ENCODE data around the gene AFP.

AFP gene

GRCh38 chr4:73421708-73422457 is 14.1 kb upstream of the AFP start:
- TF ChIP-seq BHLHE40 (IDR thresholded peaks at IDR 0.05; ENCODE audit: borderline replicate concordance) (no peak), FOXA1 (IDR thresholded peaks at IDR 0.05) (no peak), HDGF (IDR thresholded peaks at IDR 0.05; ENCODE audit: borderline replicate concordance) (no peak), CTBP1 (IDR thresholded peaks at IDR 0.05; ENCODE audit: borderline replicate concordance) (no peak), PKNOX1 (IDR thresholded peaks at IDR 0.05) (no peak), ARNT (IDR thresholded peaks at IDR 0.05) (no peak), FOXM1 (IDR thresholded peaks at IDR 0.05; ENCODE audit: borderline replicate concordance) (no peak), LEF1 (IDR thresholded peaks at IDR 0.05; ENCODE audit: borderline replicate concordance) (no peak), SUZ12 (IDR thresholded peaks at IDR 0.05) (no peak)
- POLR2A ChIA-PET: no interaction called here
- CTCF ChIA-PET: no interaction called here
- DNase-seq (ENCODE audit: extremely low spot score): no peak

GRCh38 chr4:73422458-73422752 is 13.6 kb upstream of the AFP start:
- POLR2A ChIA-PET: no interaction called here
- DNase-seq (ENCODE audit: extremely low spot score): no peak
- no peak for TF ChIP-seq ARNT (IDR thresholded peaks at IDR 0.05)
- TF ChIP-seq FOXM1 (IDR thresholded peaks at IDR 0.05; ENCODE audit: borderline replicate concordance): no peak
- no peak for TF ChIP-seq NFRKB (IDR thresholded peaks at IDR 0.05)
- TF ChIP-seq L3MBTL2 (conservative IDR thresholded peaks at IDR 0.05): no peak
- no peak for TF ChIP-seq SUZ12 (IDR thresholded peaks at IDR 0.05)
- TF ChIP-seq ELF4 (IDR thresholded peaks at IDR 0.05): no peak
- TF ChIP-seq SP1 (IDR thresholded peaks at IDR 0.05): no peak
- no peak for TF ChIP-seq CTBP1 (IDR thresholded peaks at IDR 0.05; ENCODE audit: borderline replicate concordance)
- no peak for TF ChIP-seq FOXK2 (IDR thresholded peaks at IDR 0.05)
- TF ChIP-seq BHLHE40 (IDR thresholded peaks at IDR 0.05; ENCODE audit: borderline replicate concordance): no peak
- no peak for TF ChIP-seq PKNOX1 (IDR thresholded peaks at IDR 0.05)
- no peak for TF ChIP-seq TARDBP (IDR thresholded peaks at IDR 0.05)
- no peak for TF ChIP-seq HDGF (IDR thresholded peaks at IDR 0.05; ENCODE audit: borderline replicate concordance)
- CTCF ChIA-PET: no interaction called here

GRCh38 chr4:73423184-73423583 is 12.8 kb upstream of the AFP start:
- DNase-seq (ENCODE audit: extremely low spot score): no peak
- ChIA-PET CTCF (no interaction called here), POLR2A (no interaction called here)
- TF ChIP-seq SP1 (IDR thresholded peaks at IDR 0.05): no peak
- no peak for TF ChIP-seq PKNOX1 (IDR thresholded peaks at IDR 0.05)
- no peak for TF ChIP-seq ZNF384 (IDR thresholded peaks at IDR 0.05)
- TF ChIP-seq CTBP1 (IDR thresholded peaks at IDR 0.05; ENCODE audit: borderline replicate concordance): no peak
- no peak for TF ChIP-seq ELF4 (IDR thresholded peaks at IDR 0.05)
- TF ChIP-seq ARNT (IDR thresholded peaks at IDR 0.05): no peak
- TF ChIP-seq SUZ12 (IDR thresholded peaks at IDR 0.05): no peak

GRCh38 chr4:73426666-73427065 is 9.4 kb upstream of the AFP start:
- POLR2A ChIA-PET: no interaction called here
- no peak for DNase-seq (ENCODE audit: extremely low spot score)
- CTCF ChIA-PET: no interaction called here
- no peak for TF ChIP-seq L3MBTL2 (conservative IDR thresholded peaks at IDR 0.05)
- TF ChIP-seq ELF4 (IDR thresholded peaks at IDR 0.05): no peak
- no peak for TF ChIP-seq FOXK2 (IDR thresholded peaks at IDR 0.05)

- TF ChIP-seq ARNT (IDR thresholded peaks at IDR 0.05): no peak
- TF ChIP-seq FOXK2 (IDR thresholded peaks at IDR 0.05): no peak
- no peak for TF ChIP-seq BHLHE40 (IDR thresholded peaks at IDR 0.05; ENCODE audit: borderline replicate concordance)
- ChIA-PET CTCF (no interaction called here), POLR2A (no interaction called here)
- no peak for DNase-seq (ENCODE audit: extremely low spot score)
Observed at GRCh38 chr4:73429118-73429517, 6.9 kb upstream of the AFP start.

- POLR2A ChIA-PET: no interaction called here
- CTCF ChIA-PET: no interaction called here
- TF ChIP-seq ZNF384 (IDR thresholded peaks at IDR 0.05): no peak
- DNase-seq (ENCODE audit: extremely low spot score): no peak
Observed at GRCh38 chr4:73429826-73430587, 6.0 kb upstream of the AFP start.

- POLR2A ChIA-PET: no interaction called here
- DNase-seq (ENCODE audit: extremely low spot score): no peak
- CTCF ChIA-PET: interaction anchor here (2.3 kb wide), 1 partner anchor 14 kb away, joined by 8 read pairs; no protein-coding TSS in a partner anchor
- TF ChIP-seq SUZ12 (IDR thresholded peaks at IDR 0.05): no peak
- no peak for TF ChIP-seq FOXM1 (IDR thresholded peaks at IDR 0.05; ENCODE audit: borderline replicate concordance)
- no peak for TF ChIP-seq CTBP1 (IDR thresholded peaks at IDR 0.05; ENCODE audit: borderline replicate concordance)
- TF ChIP-seq SP1 (IDR thresholded peaks at IDR 0.05): no peak
- no peak for TF ChIP-seq L3MBTL2 (conservative IDR thresholded peaks at IDR 0.05)
- TF ChIP-seq BHLHE40 (IDR thresholded peaks at IDR 0.05; ENCODE audit: borderline replicate concordance): no peak
- TF ChIP-seq LEF1 (IDR thresholded peaks at IDR 0.05; ENCODE audit: borderline replicate concordance): no peak
- no peak for TF ChIP-seq FOXK2 (IDR thresholded peaks at IDR 0.05)
- no peak for TF ChIP-seq HDGF (IDR thresholded peaks at IDR 0.05; ENCODE audit: borderline replicate concordance)
- TF ChIP-seq PKNOX1 (IDR thresholded peaks at IDR 0.05): no peak
Observed at GRCh38 chr4:73431813-73432168, 4.2 kb upstream of the AFP start.

Data from HEK293T (cell line).